ENCODE measurements around the gene KPNA6. TPM values are rescaled to one million over a fixed set of nuclear protein-coding genes. Genes with fewer than 3 reads are reported as not detected.

The KPNA6 gene
- total and polyA plus RNA-seq, 9 of the 15 experiments (the other 6 are each of a cell fraction or from before 2014, with no cell fraction given) = 20.1 to 54.6 (median 32.2) TPM

DNA sequence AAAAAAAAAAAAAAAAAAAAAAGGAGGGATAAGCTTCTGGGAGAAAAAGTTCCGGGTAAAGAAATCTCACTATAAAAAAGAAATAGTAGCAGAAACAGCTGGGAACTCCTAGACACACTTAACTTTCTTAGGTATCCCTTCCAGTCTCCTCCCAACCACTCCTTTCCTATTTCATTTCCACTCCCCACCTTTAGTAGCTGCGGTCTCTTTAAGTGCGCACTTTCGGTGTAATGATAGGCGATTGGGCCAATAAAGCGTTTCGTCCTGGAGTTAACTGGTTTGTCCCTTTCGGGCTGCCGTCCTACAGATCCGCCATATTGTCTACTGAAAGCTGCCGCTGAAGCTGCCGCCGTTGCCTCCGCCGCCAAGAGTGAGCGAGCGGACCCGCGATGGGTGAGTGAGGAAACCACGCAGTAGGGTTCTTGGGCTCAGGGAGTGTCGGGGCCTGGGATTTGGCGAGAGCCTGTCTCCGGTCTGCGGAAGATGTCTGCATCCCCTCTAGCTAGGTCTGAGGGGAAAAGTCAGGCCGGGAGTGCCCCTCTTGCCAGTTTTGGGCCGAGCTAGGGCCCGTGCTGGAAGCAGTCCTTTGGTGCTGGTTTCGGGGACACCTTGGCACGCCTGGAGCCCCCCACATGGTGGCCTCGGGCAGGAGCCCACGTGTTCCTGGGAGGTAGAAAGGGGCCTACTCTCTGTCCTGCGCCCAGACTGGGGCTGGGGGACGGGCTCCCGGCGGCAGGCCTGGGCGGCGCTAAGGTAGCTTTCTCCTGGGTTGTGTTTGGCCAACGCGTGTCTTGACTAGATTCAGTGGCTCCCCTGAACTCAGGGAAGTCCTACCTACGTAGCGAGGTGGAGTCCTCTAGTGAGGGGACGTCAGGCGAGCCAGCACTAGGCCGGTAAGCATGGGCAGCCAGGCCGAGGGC is at the start of gene KPNA6 (continued):
- TF ChIP-seq, protein P1, sequence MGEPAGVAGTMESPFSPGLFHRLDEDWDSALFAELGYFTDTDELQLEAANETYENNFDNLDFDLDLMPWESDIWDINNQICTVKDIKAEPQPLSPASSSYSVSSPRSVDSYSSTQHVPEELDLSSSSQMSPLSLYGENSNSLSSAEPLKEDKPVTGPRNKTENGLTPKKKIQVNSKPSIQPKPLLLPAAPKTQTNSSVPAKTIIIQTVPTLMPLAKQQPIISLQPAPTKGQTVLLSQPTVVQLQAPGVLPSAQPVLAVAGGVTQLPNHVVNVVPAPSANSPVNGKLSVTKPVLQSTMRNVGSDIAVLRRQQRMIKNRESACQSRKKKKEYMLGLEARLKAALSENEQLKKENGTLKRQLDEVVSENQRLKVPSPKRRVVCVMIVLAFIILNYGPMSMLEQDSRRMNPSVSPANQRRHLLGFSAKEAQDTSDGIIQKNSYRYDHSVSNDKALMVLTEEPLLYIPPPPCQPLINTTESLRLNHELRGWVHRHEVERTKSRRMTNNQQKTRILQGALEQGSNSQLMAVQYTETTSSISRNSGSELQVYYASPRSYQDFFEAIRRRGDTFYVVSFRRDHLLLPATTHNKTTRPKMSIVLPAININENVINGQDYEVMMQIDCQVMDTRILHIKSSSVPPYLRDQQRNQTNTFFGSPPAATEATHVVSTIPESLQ (CRISPR knock-in tag; IDR thresholded peaks at IDR 0.05) = 0 out of 2 replicates have a peak, but pooled peaks have one; percentile 72
- TF ChIP-seq EGR1 (conservative IDR thresholded peaks at IDR 0.05) (no peak), POLR2B (IDR thresholded peaks at IDR 0.05; ENCODE audit: low read depth, partially characterized antibody) (peak; percentile 66), DACH1 (IDR thresholded peaks at IDR 0.05; ENCODE audit: partially characterized antibody) (peak; percentile 65), TBL1XR1 (IDR thresholded peaks at IDR 0.05; ENCODE audit: low read length in 2 of 2) (peak in 1 of 2 experiments; percentile 47; a peak in 1 of 4 replicates), RBFOX2 (IDR thresholded peaks at IDR 0.05; ENCODE audit: low read depth, low read length) (peak; percentile 79), SRF (CRISPR knock-in tag; IDR thresholded peaks at IDR 0.05) (peak in 1 of 2 experiments; percentile 49; a peak in 1 of 4 replicates), ZFX (CRISPR knock-in tag; IDR thresholded peaks at IDR 0.05) (peak; percentile 98), TOE1 (IDR thresholded peaks at IDR 0.05; ENCODE audit: borderline replicate concordance) (peak; percentile 91), TOE1 (CRISPR knock-in tag; IDR thresholded peaks at IDR 0.05; ENCODE audit: borderline replicate concordance, low read depth) (no peak), ZNF217 (CRISPR knock-in tag; IDR thresholded peaks at IDR 0.05) (no peak), TCFL5 (CRISPR knock-in tag; conservative IDR thresholded peaks at IDR 0.05) (no peak), ETV5 (CRISPR knock-in tag; IDR thresholded peaks at IDR 0.05; ENCODE audit: low read depth) (peak; percentile 73), POLR2AphosphoS5 (IDR thresholded peaks at IDR 0.05; ENCODE audit: control insufficient read depth, insufficient read depth, low read depth, low read length) (peak; percentile 57)
- TF ChIP-seq, protein P2, sequence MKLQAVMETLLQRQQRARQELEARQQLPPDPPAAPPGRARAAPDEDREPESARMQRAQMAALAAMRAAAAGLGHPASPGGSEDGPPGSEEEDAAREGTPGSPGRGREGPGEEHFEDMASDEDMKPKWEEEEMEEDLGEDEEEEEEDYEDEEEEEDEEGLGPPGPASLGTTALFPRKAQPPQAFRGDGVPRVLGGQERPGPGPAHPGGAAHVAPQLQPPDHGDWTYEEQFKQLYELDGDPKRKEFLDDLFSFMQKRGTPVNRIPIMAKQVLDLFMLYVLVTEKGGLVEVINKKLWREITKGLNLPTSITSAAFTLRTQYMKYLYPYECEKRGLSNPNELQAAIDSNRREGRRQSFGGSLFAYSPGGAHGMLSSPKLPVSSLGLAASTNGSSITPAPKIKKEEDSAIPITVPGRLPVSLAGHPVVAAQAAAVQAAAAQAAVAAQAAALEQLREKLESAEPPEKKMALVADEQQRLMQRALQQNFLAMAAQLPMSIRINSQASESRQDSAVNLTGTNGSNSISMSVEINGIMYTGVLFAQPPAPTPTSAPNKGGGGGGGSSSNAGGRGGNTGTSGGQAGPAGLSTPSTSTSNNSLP (IDR thresholded peaks at IDR 0.05; ENCODE audit: borderline replicate concordance, low read depth, low read length) = peak; percentile 95
- TF ChIP-seq, protein P3, sequence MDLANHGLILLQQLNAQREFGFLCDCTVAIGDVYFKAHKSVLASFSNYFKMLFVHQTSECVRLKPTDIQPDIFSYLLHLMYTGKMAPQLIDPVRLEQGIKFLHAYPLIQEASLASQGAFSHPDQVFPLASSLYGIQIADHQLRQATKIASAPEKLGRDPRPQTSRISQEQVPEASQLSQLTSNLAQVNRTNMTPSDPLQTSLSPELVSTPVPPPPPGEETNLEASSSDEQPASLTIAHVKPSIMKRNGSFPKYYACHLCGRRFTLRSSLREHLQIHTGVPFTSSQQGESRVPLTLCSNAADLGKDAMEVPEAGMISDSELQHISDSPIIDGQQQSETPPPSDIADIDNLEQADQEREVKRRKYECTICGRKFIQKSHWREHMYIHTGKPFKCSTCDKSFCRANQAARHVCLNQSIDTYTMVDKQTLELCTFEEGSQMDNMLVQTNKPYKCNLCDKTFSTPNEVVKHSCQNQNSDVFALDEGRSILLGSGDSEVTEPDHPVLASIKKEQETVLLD (IDR thresholded peaks at IDR 0.05) = peak; percentile 26; the same call in 1 of the 2 replicates
- TF ChIP-seq, protein P4, sequence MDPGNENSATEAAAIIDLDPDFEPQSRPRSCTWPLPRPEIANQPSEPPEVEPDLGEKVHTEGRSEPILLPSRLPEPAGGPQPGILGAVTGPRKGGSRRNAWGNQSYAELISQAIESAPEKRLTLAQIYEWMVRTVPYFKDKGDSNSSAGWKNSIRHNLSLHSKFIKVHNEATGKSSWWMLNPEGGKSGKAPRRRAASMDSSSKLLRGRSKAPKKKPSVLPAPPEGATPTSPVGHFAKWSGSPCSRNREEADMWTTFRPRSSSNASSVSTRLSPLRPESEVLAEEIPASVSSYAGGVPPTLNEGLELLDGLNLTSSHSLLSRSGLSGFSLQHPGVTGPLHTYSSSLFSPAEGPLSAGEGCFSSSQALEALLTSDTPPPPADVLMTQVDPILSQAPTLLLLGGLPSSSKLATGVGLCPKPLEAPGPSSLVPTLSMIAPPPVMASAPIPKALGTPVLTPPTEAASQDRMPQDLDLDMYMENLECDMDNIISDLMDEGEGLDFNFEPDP (CRISPR knock-in tag; IDR thresholded peaks at IDR 0.05) = no peak
